SU-DHL-6 (cell line): Measurements from ENCODE around the gene ITGA6.

Source experiments
- EZH2phosphoT487 ChIP-seq: fragments of 200-600 bp; sonication (generic), shearing (Covaris generic); conservative IDR thresholded peaks from 2 replicates; pipeline ENCODE4 v1.6.1; 2018; ENCODE audit warnings: mild to moderate bottlenecking, antibody characterized with exemption, low read length, moderate library complexity, mixed read lengths
- TF ChIP-seq, protein P1 (sequence below): fragments of 200-600 bp; sonication (generic); IDR thresholded peaks from one replicate; pipeline ENCODE4 v1.5.1; 2017; ENCODE audit warnings: antibody characterized with exemption, mild to moderate bottlenecking, low read length, moderate library complexity; ENCODE audit not compliant: insufficient read depth, poor library complexity, severe bottlenecking

DNA sequence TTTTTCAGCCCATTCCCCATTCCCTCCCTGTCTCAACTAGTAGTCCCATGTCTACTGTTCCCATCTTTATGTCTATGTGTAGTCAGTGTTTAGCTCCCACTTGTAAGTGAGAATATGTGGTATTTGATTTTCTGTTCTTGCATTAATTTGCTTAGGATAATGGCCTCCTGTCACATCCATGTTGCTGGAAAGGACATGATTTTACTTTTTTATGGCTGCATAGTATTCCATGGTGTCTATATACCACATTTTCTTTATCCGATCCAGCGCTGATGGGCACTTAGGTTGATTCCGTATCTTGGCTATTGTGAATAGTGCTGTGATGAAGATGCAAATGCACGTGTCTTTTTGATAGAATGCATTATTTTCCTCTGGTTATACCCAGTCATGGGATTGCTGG, 21.7 kb upstream of the ITGA6 start:
- TF ChIP-seq, protein P1, sequence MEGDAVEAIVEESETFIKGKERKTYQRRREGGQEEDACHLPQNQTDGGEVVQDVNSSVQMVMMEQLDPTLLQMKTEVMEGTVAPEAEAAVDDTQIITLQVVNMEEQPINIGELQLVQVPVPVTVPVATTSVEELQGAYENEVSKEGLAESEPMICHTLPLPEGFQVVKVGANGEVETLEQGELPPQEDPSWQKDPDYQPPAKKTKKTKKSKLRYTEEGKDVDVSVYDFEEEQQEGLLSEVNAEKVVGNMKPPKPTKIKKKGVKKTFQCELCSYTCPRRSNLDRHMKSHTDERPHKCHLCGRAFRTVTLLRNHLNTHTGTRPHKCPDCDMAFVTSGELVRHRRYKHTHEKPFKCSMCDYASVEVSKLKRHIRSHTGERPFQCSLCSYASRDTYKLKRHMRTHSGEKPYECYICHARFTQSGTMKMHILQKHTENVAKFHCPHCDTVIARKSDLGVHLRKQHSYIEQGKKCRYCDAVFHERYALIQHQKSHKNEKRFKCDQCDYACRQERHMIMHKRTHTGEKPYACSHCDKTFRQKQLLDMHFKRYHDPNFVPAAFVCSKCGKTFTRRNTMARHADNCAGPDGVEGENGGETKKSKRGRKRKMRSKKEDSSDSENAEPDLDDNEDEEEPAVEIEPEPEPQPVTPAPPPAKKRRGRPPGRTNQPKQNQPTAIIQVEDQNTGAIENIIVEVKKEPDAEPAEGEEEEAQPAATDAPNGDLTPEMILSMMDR: no peak
- TF ChIP-seq EZH2phosphoT487: no peak
